HG02759 (cell line): ENCODE measurements around the gene NBPF11.
"Not testable (repeated sequence)": the region's sequence is repeated elsewhere in the genome, so short reads cannot be mapped to it uniquely, and the experiment has no call there.

Source experiments
- ATAC-seq: cut with Tn5 transposase; IDR thresholded peaks from one replicate; pipeline ENCODE4 v1.9.1; 2021; ENCODE audit warnings: mild to moderate bottlenecking, moderate library complexity; ENCODE audit not compliant: unreplicated experiment

NBPF11 gene

DNA sequence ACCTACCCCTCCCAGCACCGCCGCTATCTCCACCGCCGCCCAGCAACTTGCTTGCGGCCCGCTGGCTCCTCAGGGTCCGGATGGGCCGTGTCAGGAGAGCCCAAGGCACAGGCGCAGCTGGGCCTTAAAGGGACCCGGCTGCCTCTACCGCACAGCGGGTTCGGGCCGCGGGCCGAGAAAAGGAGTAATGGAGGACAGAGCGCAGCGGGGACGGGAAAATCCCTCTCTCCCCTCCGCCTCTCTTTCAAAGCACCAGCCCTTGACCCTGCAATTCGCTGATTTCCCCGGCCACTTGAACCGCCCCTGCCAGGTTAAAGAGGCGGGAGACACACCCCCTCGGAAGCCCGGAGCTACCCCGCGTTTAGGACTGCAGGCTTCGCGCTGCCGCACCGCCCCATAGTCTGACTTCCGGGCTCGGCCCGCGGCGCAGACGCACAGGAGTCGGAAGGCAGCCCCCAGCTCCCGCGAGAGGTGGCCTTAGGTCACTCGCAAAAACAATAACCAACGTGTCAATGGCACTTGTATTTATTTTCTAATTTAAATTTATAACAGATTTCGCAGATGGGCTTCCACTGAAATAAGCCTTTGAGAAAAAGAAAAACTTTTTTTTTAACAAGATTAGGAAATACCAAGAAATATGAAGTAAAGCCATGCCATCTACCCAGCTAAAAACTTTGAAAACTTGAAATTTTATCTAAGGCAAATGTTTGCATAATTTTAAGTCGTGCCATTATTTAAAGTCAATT is at the start of gene NBPF11:
NBPF11 (minus strand) TSS at position 371 of the 746 bp plus-strand sequence. CDS start 25,278 bp downstream, outside the sequence.
- peak; percentile 86 for ATAC-seq

GRCh38 chr1:148197396-148197795 is 45.3 kb upstream of the NBPF11 start:
- ATAC-seq = not testable (repeated sequence)

GRCh38 chr1:148196949-148197348 is 44.9 kb upstream of the NBPF11 start:
- not testable (repeated sequence) for ATAC-seq

DNA sequence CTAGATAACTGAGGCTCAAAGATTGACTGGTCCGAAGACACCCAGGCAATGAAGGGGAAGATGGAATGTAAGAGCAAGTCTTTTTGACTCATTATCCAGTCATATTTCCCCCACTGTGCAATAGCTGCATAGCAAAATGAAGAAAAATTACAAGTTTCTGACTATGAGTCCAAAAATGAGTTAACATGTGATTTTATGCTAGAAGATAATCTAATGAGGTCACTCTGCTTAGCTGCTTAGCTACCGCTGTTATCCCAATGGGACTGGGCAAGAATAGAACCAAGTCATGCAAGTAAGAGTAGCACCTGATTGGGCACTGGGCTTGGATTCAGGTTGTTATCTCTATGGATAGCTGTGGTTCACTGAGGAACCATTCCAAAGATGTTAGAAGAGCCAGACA is 43.0 kb upstream of the NBPF11 start:
- ATAC-seq = not testable (repeated sequence)

DNA sequence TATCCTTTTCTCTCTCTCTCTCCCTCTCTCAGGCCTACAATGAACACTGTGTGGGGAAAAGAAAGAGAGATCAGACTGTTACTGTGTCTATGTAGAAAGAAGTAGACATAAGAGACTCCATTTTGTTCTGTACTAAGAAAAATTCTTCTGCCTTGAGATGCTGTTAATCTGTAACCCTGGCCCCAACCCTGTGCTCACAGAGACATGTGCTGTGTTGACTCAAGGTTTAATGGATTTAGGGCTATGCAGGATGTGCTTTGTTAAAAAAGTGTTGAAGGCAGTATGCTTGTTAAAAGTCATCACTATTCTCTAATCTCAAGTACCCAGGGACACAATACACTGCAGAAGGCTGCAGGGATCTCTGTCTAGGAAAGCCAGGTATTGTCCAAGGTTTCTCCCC is 36.7 kb upstream of the NBPF11 start:
- ATAC-seq = not testable (repeated sequence)

GRCh38 chr1:148178682-148179081 is 26.6 kb upstream of the NBPF11 start:
- not testable (repeated sequence) for ATAC-seq

DNA sequence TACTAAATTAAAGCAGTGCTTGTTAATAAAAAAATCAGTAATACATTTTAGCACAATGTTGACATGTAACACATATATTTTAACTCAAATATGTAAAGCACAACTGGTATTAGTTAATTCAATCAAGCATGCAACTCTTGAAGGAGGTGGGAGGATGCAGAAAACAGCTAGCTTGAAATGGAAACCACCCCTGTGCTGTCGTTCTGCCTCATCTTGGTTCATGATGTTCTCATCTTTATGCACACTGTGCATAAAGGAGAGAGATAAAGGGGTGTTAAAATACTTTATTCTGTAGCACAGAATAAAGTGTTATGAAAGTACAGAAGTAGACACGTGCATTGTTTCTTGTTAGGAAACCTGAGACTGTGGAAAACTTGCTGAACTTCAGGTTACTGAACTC is 23.3 kb upstream of the NBPF11 start:
- not testable (repeated sequence) for ATAC-seq

- ATAC-seq = not testable (repeated sequence)
Observed at GRCh38 chr1:148171995-148172394, 19.9 kb upstream of the NBPF11 start.

DNA sequence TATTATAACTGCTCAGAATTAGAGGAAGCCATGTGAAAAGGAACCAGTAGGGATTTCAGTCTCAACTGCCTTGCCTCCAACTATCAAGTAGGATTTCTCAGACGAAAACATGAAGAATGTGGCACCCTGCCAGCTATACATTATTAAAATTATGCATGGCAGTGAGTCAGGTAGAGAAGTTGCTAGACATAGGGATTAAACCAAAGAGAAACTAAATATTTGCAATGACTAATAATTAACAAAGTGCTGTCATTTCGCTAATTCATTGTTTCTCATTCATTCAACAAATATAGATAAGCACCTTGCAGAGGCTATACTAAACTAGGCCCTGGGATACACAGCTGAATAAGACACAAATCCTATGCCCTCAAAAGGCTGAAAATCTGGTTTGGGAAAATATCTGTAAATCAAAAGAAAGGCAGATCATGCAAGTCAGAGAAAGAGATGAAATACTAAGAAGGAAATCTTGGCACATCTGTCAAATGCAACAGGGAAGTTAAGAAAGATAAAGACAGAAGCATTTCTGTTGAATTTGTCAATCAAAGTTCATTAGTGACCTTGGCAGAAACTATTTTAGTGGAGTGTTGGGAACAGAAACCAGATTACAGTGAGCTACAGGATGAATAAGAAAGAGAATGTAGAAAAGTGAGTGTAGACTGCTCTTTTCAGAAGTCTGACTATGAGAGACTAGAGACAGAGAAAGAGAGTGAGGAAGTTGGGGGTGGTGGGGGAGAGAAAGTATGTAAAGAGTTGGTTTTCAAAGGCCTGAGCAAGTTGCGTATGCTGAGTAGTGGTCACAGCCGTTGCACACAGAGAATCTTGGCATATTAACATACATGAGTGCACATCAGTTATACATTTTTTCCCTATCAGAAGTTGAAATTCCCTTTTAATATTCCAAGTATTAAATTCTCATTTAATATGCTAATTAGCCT is 14.7 kb upstream of the NBPF11 start:
- no peak for ATAC-seq

GRCh38 chr1:148162363-148162762 is 10.3 kb upstream of the NBPF11 start:
- no peak for ATAC-seq

DNA sequence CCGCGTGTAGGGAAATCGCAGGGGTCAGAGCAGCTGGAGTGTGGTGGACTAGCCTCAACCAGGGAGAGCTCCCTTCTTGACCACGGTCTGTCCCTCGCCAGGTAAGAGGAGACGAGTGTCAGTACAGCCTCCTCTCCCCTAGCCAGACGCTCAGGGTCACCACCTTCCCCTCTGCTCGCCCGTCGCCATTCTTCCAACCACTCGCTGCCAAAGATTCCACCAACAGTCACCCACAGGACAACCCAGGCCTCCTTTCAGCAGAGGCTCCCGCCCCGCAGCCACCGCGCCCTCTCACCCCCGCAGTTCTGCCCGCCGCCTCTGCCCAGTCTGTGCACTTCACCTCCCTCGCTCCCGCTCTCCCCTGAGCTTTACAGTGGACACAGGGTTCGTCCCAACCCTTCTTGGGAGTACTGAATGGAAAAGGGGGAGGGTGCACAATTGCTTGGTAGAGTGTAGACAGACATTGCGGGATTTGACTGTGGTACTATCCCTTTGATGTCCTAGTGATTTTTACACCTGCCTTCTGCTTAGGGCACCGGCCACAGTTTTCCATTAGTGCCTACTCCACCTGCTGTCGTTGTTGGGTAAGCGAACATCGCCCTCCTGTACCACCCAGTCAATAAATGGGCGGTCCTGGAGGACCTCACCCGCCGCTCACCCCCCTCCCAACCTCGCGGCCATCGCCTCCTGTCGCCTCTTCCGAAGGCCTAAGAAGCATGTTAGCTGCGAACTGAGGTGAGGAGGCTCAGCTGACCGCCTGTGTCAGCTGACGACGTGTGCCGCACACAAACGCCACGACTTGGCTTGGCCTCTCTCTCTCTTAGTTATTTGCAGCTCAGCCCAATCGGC is 9.2 kb upstream of the NBPF11 start:
- no peak for ATAC-seq

- no peak for ATAC-seq
Observed at GRCh38 chr1:148160343-148161052, 8.4 kb upstream of the NBPF11 start.

DNA sequence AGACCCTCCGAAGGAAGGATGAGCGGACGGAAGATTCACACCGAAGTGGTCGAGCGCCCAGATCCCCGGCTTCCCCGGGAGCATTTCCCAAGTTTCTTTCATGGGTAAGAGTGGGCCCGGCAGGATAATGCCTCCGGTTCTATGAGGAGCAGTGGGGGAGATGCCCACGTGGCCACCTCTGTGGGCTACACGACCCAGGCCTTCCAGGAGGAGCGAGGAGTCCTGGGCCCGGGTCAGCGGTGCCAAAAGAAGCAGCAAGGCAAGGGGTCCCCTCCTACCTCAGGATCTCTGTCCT is 7.9 kb upstream of the NBPF11 start:
- no peak for ATAC-seq

DNA sequence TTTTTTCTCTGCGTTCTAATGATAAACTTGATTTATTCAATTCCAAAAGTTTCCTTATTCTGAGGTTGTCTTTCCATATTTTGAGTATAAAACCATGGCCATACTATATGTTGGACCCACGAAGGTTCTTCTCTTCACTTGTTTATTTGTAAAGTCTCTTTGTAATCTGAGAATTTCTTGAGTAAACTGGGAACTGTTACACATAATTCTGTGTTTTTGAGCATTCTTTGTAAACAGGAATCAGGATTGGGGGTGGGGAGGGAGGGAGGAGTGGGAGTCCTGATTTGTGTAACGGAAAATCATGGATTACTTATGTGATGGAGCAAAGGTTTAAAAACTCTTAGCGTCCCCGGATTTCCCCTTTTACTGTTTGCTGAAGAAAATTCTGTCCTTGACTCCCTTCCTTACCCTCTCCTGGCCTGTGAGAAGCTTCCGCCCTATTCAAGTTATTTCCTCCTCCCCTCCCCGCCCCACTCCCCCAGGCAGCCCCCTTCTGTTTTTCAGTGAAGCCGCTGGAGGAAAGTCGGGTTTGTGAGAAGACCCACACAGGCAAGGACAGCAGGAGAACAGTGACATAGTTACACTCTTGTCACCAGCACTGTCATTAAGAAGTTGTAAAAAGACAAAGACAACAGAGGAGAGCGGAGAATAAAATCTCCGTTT is 6.4 kb upstream of the NBPF11 start:
- ATAC-seq = no peak

DNA sequence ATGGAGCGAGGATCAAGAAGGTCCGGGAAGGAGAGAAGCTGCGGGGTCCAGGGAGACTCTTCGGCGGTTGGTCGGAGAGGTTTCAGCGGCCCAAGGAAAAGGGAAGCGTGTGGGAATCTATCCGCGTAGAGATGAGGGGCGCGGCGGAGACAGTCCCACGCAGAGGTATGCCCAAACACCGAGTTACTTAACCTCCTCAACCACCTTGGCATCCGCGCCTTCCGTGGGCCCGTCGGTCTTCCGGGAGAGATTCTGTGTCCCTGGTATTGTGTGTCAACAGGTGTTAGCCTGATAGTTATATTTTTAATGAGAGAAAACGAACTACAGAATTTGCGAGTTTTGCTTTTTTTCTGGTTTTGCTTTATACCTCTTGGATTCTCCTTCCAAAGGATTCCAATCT is 5.7 kb upstream of the NBPF11 start:
- not testable (repeated sequence) for ATAC-seq

DNA sequence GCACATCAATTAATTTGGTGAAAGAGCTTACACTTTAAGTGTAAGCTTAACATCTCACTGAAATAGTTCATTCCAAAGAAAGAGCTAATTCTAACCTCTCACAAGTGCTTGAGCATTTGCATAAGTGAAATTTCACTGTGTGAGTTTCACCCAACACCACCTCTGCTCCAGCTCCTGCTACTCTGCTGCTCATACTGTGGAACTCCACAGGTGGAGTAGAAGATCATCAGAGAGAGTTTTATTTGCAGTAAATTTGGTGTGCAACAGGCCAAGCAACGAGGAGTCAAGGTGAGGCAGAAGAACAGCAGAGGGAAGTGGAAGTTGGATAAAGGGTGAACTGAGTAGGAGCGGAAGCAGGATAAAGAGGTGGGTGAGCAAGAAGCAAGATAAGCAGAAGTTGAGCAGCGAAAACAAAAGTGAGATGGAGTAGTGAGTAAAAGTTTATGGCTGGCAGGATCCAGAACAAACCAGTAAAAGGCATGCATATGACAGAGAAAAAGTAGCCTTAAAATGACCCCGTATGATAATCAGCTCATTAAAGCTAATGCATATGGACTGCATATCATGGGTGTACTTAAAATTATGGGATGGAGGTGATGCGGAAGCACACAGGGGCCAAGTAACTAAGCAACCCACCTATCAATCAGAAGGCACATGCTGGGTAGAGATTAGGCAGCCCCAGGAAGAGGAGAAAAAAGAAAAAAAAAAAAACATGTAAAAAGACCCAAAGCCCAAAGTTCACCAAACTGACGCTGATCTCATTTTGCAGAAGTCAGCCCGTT is 3.6 kb upstream of the NBPF11 start:
- ATAC-seq = peak; percentile 31

- ATAC-seq = not testable (repeated sequence)
Observed at GRCh38 chr1:148152795-148153194, 714 bp upstream of the NBPF11 start.

DNA sequence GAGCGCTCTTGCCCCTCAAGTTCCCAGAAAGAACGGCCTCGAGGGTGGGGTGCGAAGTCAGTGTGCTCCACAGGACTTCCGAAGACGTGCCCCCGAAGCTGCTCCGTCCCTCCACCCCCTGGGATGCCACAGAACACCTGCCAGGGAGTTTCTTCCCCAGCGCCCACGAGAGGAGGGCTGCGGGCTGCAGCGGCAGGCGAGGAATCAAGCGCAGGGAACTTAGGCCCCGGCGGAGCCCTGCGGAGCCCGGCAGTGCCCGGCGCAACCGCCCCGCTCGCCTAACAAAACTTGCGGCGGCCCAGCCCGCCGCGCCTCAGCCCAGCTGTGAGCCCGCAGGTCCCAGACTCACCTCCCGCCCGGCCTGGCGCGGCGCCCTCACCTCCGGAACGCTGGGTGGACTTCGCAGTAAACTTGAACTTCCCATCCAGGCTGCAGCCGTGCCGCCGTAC is 686 bp downstream of the NBPF11 start:
- peak; percentile 24 for ATAC-seq

- ATAC-seq = not testable (repeated sequence)
Observed at GRCh38 chr1:148150945-148151344, 1.1 kb downstream of the NBPF11 start.
